IMR-90 (cell line): ENCODE results near the gene SMIM22. TPM values are rescaled to one million over a fixed set of nuclear protein-coding genes. Genes with fewer than 3 reads are reported as not detected.

ENCODE experiments used
- microRNA-seq, 2 experiments: library from miRNA; stranded (forward) in 1 of 2; unstranded in 1 of 2; fragments of 10-50 nt in 1 of 2; fragments of <30 nt in 1 of 2; gene quantifications in 1 of 2; microRNA quantifications in 1 of 2; one replicate each; pipeline versions ENCODE3 to v1.1.0; 2013 to 2020; ENCODE audit not compliant: insufficient read depth in 1 of 2, insufficient read length in 1 of 2, unreplicated experiment in 1 of 2
- polyA plus RNA-seq, 3 experiments: library from polyadenylated mRNA; depleted of rRNA; stranded (reverse); fragments of >200 nt; gene quantifications; 2 replicates each; pipeline ENCODE4 v1.2.3, GENCODE V29; 2012; ENCODE audit warnings: low replicate concordance in 1 of 3
- small RNA-seq, 5 experiments: library from RNA; depleted of rRNA; stranded (forward); fragments of <200 nt; gene quantifications; one replicate each; pipeline ENCODE3, GENCODE V24; 2012
- total RNA-seq: library from RNA; depleted of rRNA; stranded (reverse); fragments of >200 nt; gene quantifications from 2 replicates; pipeline ENCODE4 v1.2.3, GENCODE V29; 2012; rRNA removed

The SMIM22 gene
- total and polyA plus RNA-seq, 2 of the 4 experiments (the other 2 are of a cell fraction), result not detected

Small RNAs within 50 kb of the gene (microRNA-seq; reads per million reads assigned to microRNA genes)
- gene RF00017 (ENCODE audit: insufficient read depth, insufficient read length), result not detected

Small RNAs within 50 kb of the gene (small RNA-seq; reads per million reads assigned to genes)
- gene RF00017, result 0 reads per million in 5 experiments

Other genes with a start within 250 kb of the SMIM22 start
- not detected in 2 replicates for gene C16orf96, start 239.0 kb upstream of the SMIM22 start, total RNA-seq
- not detected in 2 replicates for gene C16orf96, start 239.0 kb upstream of the SMIM22 start, polyA plus RNA-seq (2012; rRNA removed)
- 1.3 and 1.9 TPM in 2 replicates for gene UBALD1, start 180.5 kb upstream of the SMIM22 start, total RNA-seq
- gene UBALD1, start 180.5 kb upstream of the SMIM22 start, polyA plus RNA-seq (2012; rRNA removed), result 14.5 and 20.5 TPM in 2 replicates
- 11.7 and 13.9 TPM in 2 replicates for gene MGRN1, start 170.5 kb upstream of the SMIM22 start, total RNA-seq
- gene MGRN1, start 170.5 kb upstream of the SMIM22 start, polyA plus RNA-seq (2012; rRNA removed), result 26.7 and 32.7 TPM in 2 replicates
- 22.9 and 28.3 TPM in 2 replicates for gene NUDT16L1, start 101.8 kb upstream of the SMIM22 start, total RNA-seq
- 44.3 and 63.8 TPM in 2 replicates for gene NUDT16L1, start 101.8 kb upstream of the SMIM22 start, polyA plus RNA-seq (2012; rRNA removed)
- 22.2 and 24.4 TPM in 2 replicates for gene ANKS3, start 61.1 kb upstream of the SMIM22 start, total RNA-seq
- gene ANKS3, start 61.1 kb upstream of the SMIM22 start, polyA plus RNA-seq (2012; rRNA removed), result 23.7 and 25.0 TPM in 2 replicates
- 0.54 and 0.56 TPM in 2 replicates for gene DNAAF8, start 60.8 kb upstream of the SMIM22 start, total RNA-seq
- 1.7 TPM in 2 replicates for gene DNAAF8, start 60.8 kb upstream of the SMIM22 start, polyA plus RNA-seq (2012; rRNA removed)
- 4.5 and 4.7 TPM in 2 replicates for gene ZNF500, start 28.2 kb upstream of the SMIM22 start, total RNA-seq
- 5.9 and 7.3 TPM in 2 replicates for gene ZNF500, start 28.2 kb upstream of the SMIM22 start, polyA plus RNA-seq (2012; rRNA removed)
- gene SEPTIN12, start 7.0 kb upstream of the SMIM22 start, total RNA-seq, result not detected in 2 replicates
- gene SEPTIN12, start 7.0 kb upstream of the SMIM22 start, polyA plus RNA-seq (2012; rRNA removed), result not detected in 2 replicates
- gene ROGDI, start 7.3 kb downstream of the SMIM22 start, total RNA-seq, result 13.6 and 14.2 TPM in 2 replicates
- gene ROGDI, start 7.3 kb downstream of the SMIM22 start, polyA plus RNA-seq (2012; rRNA removed), result 27.1 and 30.1 TPM in 2 replicates
- 26.0 and 27.8 TPM in 2 replicates for gene GLYR1, start 51.9 kb downstream of the SMIM22 start, total RNA-seq
- gene GLYR1, start 51.9 kb downstream of the SMIM22 start, polyA plus RNA-seq (2012; rRNA removed), result 53.2 and 54.2 TPM in 2 replicates
- 5.7 and 7.8 TPM in 2 replicates for gene UBN1, start 52.1 kb downstream of the SMIM22 start, total RNA-seq
- 12.9 and 16.3 TPM in 2 replicates for gene UBN1, start 52.1 kb downstream of the SMIM22 start, polyA plus RNA-seq (2012; rRNA removed)
- 0.28 and 0.36 TPM in 2 replicates for gene PPL, start 141.8 kb downstream of the SMIM22 start, total RNA-seq
- gene PPL, start 141.8 kb downstream of the SMIM22 start, polyA plus RNA-seq (2012; rRNA removed), result 0.19 and 0.34 TPM in 2 replicates
- gene SEC14L5, start 163.0 kb downstream of the SMIM22 start, total RNA-seq, result not detected in 2 replicates
- 0.07 TPM in 1 of 2 replicates, not detected in the other for gene SEC14L5, start 163.0 kb downstream of the SMIM22 start, polyA plus RNA-seq (2012; rRNA removed)
- 5.3 and 6.5 TPM in 2 replicates for gene NAGPA, start 238.6 kb downstream of the SMIM22 start, total RNA-seq
- gene NAGPA, start 238.6 kb downstream of the SMIM22 start, polyA plus RNA-seq (2012; rRNA removed), result 12.2 and 15.0 TPM in 2 replicates